Inferior parietal cortex (tissue), 1 donor: ENCODE results near the gene PIEZO2.
A peak's percentile ranks its signal among the peaks of the same experiment; 100 is the strongest.

Experiments used
- DNase-seq: peaks from one replicate; pipeline ENCODE4 v3.0.0-alpha.2; 2016; ENCODE audit errors: extremely low spot score

PIEZO2 gene

GRCh38 chr18:11113046-11113548, 36.3 kb downstream of the PIEZO2 start:
- no peak for DNase-seq

- no peak for DNase-seq
Measured at GRCh38 chr18:11112286-11112685, 37.1 kb downstream of the PIEZO2 start.

GRCh38 chr18:11110509-11110908, 38.9 kb downstream of the PIEZO2 start:
- DNase-seq: no peak

- DNase-seq: no peak
Measured at GRCh38 chr18:11108947-11109346, 40.4 kb downstream of the PIEZO2 start.

GRCh38 chr18:11106894-11107293, 42.5 kb downstream of the PIEZO2 start:
- DNase-seq: no peak

- DNase-seq: no peak
Measured at GRCh38 chr18:11105463-11105862, 43.9 kb downstream of the PIEZO2 start.

- DNase-seq: no peak
Measured at GRCh38 chr18:11104307-11104706, 45.1 kb downstream of the PIEZO2 start.

- no peak for DNase-seq
Measured at GRCh38 chr18:11096839-11097750, 52.3 kb downstream of the PIEZO2 start.

GRCh38 chr18:11096411-11096810, 53.0 kb downstream of the PIEZO2 start:
- DNase-seq: no peak

- DNase-seq: no peak
Measured at GRCh38 chr18:11095674-11096293, 53.6 kb downstream of the PIEZO2 start.

- no peak for DNase-seq
Measured at GRCh38 chr18:11095211-11095610, 54.2 kb downstream of the PIEZO2 start.

- no peak for DNase-seq
Measured at GRCh38 chr18:11091746-11092145, 57.6 kb downstream of the PIEZO2 start.

- DNase-seq: no peak
Measured at GRCh38 chr18:11089931-11090715, 59.2 kb downstream of the PIEZO2 start.

- DNase-seq: no peak
Measured at GRCh38 chr18:11081009-11081532, 68.3 kb downstream of the PIEZO2 start.

- no peak for DNase-seq
Measured at GRCh38 chr18:11078491-11078890, 70.9 kb downstream of the PIEZO2 start.

- DNase-seq: no peak
Measured at GRCh38 chr18:11077548-11078187, 71.7 kb downstream of the PIEZO2 start.

- DNase-seq: no peak
Measured at GRCh38 chr18:11074889-11075288, 74.5 kb downstream of the PIEZO2 start.

GRCh38 chr18:11073971-11074370, 75.4 kb downstream of the PIEZO2 start:
- no peak for DNase-seq

GRCh38 chr18:11072632-11073031, 76.7 kb downstream of the PIEZO2 start:
- DNase-seq: no peak

GRCh38 chr18:11071300-11071699, 78.1 kb downstream of the PIEZO2 start:
- peak; percentile 27 for DNase-seq

- DNase-seq: no peak
Measured at GRCh38 chr18:11070593-11070992, 78.8 kb downstream of the PIEZO2 start.
